Measurements from ENCODE around the gene SMAP2. TPM values are rescaled to one million over a fixed set of nuclear protein-coding genes. Genes with fewer than 3 reads are reported as not detected.

Gene SMAP2
- total RNA-seq, 1 donor from 2014 or later, result 220 TPM

- Mint-ChIP-seq H3K4me3 (no peak overlapping the region), H3K4me1 (peaks cover 24% of the 10 kb centered on the region), H3K36me3 (ENCODE audit: low read depth) (peaks cover 4% of the 10 kb centered on the region), H3K27ac (no peak overlapping the region), H3K9me3 (peaks cover 4% of the 10 kb centered on the region), H3K27me3 (no peaks in the 10 kb centered on the region)
- DNase-seq (no peak), ATAC-seq (ENCODE audit: low read depth) (no peak)
- intact Hi-C loops (cut with micrococcal nuclease), result no loop called here
- no peak for TF ChIP-seq CTCF (IDR thresholded peaks at IDR 0.05)
- ChIA-PET POLR2A (interaction anchor here (4.6 kb wide), 1 partner anchor 12 kb away, joined by 57 read pairs; the partner anchor contains the start of gene SMAP2), CTCF (interaction anchor here (1.1 kb wide), 1 partner anchor 22 kb away, joined by 4 read pairs; no protein-coding TSS in a partner anchor)
Observed at GRCh38 chr1:40361201-40361600, 12.3 kb upstream of the SMAP2 start.

GRCh38 chr1:40361637-40362036 is 11.9 kb upstream of the SMAP2 start:
- H3K4me3 Mint-ChIP-seq, result no peak overlapping the region
- H3K36me3 Mint-ChIP-seq (ENCODE audit: low read depth), result peaks cover 4% of the 10 kb centered on the region
- ATAC-seq (ENCODE audit: low read depth) (no peak), DNase-seq (no peak)
- intact Hi-C loops (cut with micrococcal nuclease), result no loop called here
- no peak overlapping the region for H3K27ac Mint-ChIP-seq
- ChIA-PET CTCF (no interaction called here), POLR2A (interaction anchor here (4.6 kb wide), 1 partner anchor 12 kb away, joined by 57 read pairs; the partner anchor contains the start of gene SMAP2)
- H3K27me3 Mint-ChIP-seq, result no peaks in the 10 kb centered on the region
- peaks cover 4% of the 10 kb centered on the region for H3K9me3 Mint-ChIP-seq
- peaks cover 22% of the 10 kb centered on the region for H3K4me1 Mint-ChIP-seq
- TF ChIP-seq CTCF (IDR thresholded peaks at IDR 0.05), result no peak

- Mint-ChIP-seq H3K4me1 (peaks cover 19% of the 10 kb centered on the region), H3K9me3 (peaks cover 4% of the 10 kb centered on the region), H3K27me3 (no peaks in the 10 kb centered on the region), H3K27ac (no peak overlapping the region), H3K4me3 (no peak overlapping the region), H3K36me3 (ENCODE audit: low read depth) (peaks cover 4% of the 10 kb centered on the region)
- intact Hi-C loops (cut with micrococcal nuclease), result no loop called here
- TF ChIP-seq CTCF (IDR thresholded peaks at IDR 0.05), result no peak
- no peak for DNase-seq
- POLR2A ChIA-PET, result interaction anchor here (0.9 to 4.6 kb wide), 3 partner anchors 11 to 38 kb away, joined by 10 to 57 read pairs (median 14); partner anchors contain the start of gene SMAP2
- ATAC-seq (ENCODE audit: low read depth), result no peak
- CTCF ChIA-PET, result interaction anchor here (3.7 kb wide), 1 partner anchor 22 kb away, joined by 45 read pairs; no protein-coding TSS in a partner anchor
Observed at GRCh38 chr1:40362199-40362598, 11.3 kb upstream of the SMAP2 start.

GRCh38 chr1:40362699-40363098 is 10.8 kb upstream of the SMAP2 start:
- Mint-ChIP-seq H3K27me3 (no peaks in the 10 kb centered on the region), H3K9me3 (peaks cover 4% of the 10 kb centered on the region), H3K27ac (no peak overlapping the region), H3K36me3 (ENCODE audit: low read depth) (peaks cover 4% of the 10 kb centered on the region), H3K4me3 (no peak overlapping the region), H3K4me1 (peaks cover 19% of the 10 kb centered on the region)
- no peak for TF ChIP-seq CTCF (IDR thresholded peaks at IDR 0.05)
- POLR2A ChIA-PET, result interaction anchor here (0.9 to 4.6 kb wide), 4 partner anchors 11 to 37 kb away, joined by 10 to 57 read pairs (median 23); partner anchors contain the start of gene SMAP2
- DNase-seq (no peak), ATAC-seq (ENCODE audit: low read depth) (no peak)
- intact Hi-C loops (cut with micrococcal nuclease), result no loop called here
- CTCF ChIA-PET, result interaction anchor here (2.5 to 3.7 kb wide), 3 partner anchors 10 to 41 kb away, joined by 13 to 45 read pairs (median 30); no protein-coding TSS in a partner anchor

- POLR2A ChIA-PET, result interaction anchor here (0.5 to 4.6 kb wide), 15 partner anchors 10 to 138 kb away, joined by 3 to 57 read pairs (median 5); partner anchors contain the start of gene SMAP2
- intact Hi-C loops (cut with micrococcal nuclease), result no loop called here
Observed at GRCh38 chr1:40363721-40364120, 9.8 kb upstream of the SMAP2 start.

More at GRCh38 chr1:40363721-40364120, 9.8 kb upstream of the SMAP2 start:
- Mint-ChIP-seq H3K4me3 (peak overlapping the region; percentile 5), H3K27ac (peak overlapping the region; percentile 74), H3K9me3 (peaks cover 4% of the 10 kb centered on the region), H3K36me3 (ENCODE audit: low read depth) (peaks cover 4% of the 10 kb centered on the region), H3K27me3 (no peaks in the 10 kb centered on the region), H3K4me1 (peaks cover 19% of the 10 kb centered on the region)
- ATAC-seq (ENCODE audit: low read depth) (peak; percentile 100), DNase-seq (peak; percentile 45)
- CTCF ChIA-PET, result interaction anchor here (0.6 to 3.7 kb wide), 14 partner anchors 9 to 220 kb away, joined by 3 to 45 read pairs (median 6); partner anchors contain the start of gene SMAP2
- TF ChIP-seq CTCF (IDR thresholded peaks at IDR 0.05), result no peak

All from activated B cell treated with CpG ODN at 0.5 μM for 24 hours (primary cell).